Cardiac muscle cell (in vitro differentiated cells and primary cell): ENCODE data around the gene KRTAP10-7. TPM values are rescaled to one million over a fixed set of nuclear protein-coding genes. Genes with fewer than 3 reads are reported as not detected.
"Not testable (repeated sequence)": the region's sequence is repeated elsewhere in the genome, so short reads cannot be mapped to it uniquely, and the experiment has no call there.

ENCODE experiments used
- DNase-seq, 2 donors: peaks; one replicate each; pipeline versions ENCODE4 v3.0.0 to v3.0.0-alpha.2; 2010 to 2017; ENCODE audit warnings: low read depth in 1 of 2, low spot score in 1 of 2
- H3K27ac ChIP-seq: fragments of 200-600 bp; sonication (generic); 2 replicates; pipeline ENCODE4 v1.5.1; 2016
- H3K27me3 ChIP-seq: fragments of 200-600 bp; sonication (generic); 2 replicates; pipeline ENCODE4 v1.6.0; 2016; ENCODE audit warnings: control low read depth
- H3K36me3 ChIP-seq: fragments of 200-600 bp; sonication (generic); 2 replicates; pipeline ENCODE4 v1.5.1; 2016; ENCODE audit warnings: control low read depth
- H3K4me1 ChIP-seq: fragments of 200-600 bp; sonication (generic); 2 replicates; pipeline ENCODE4 v1.8.1; 2017; ENCODE audit warnings: low read depth, mild to moderate bottlenecking, mixed run types
- H3K4me3 ChIP-seq: fragments of 200-600 bp; sonication (generic); 2 replicates; pipeline ENCODE4 v1.5.1; 2016; ENCODE audit warnings: mild to moderate bottlenecking
- H3K9me3 ChIP-seq: fragments of 200-600 bp; sonication (generic); 2 replicates; pipeline ENCODE4 v1.5.1; 2017; ENCODE audit warnings: low read depth, mild to moderate bottlenecking, control low read depth
- CTCF ChIP-seq: IDR thresholded peaks from 2 replicates; pipeline ENCODE4 v1.5.1; 2012; ENCODE audit warnings: low read depth, mild to moderate bottlenecking, low read length
- polyA plus RNA-seq: library from polyadenylated mRNA; unstranded; fragments of >200 nt; fragmentation: Nextera tagmentation; extraction: Ambion mirVana; gene quantifications from 2 replicates; pipeline ENCODE4 v1.2.1, GENCODE V29; 2016
- total RNA-seq: library from RNA; depleted of rRNA; stranded (reverse); fragments of >200 nt; gene quantifications from 2 replicates; pipeline ENCODE4 v1.2.3, GENCODE V29; 2016

The KRTAP10-7 gene
- total and polyA plus RNA-seq, 2 experiments from 2014 or later: not detected

- Histone ChIP-seq H3K27ac (no peak overlapping the region), H3K4me1 (no peaks in the 10 kb centered on the region), H3K36me3 (no peaks in the 10 kb centered on the region), H3K9me3 (no peaks in the 10 kb centered on the region), H3K4me3 (no peak overlapping the region), H3K27me3 (no peaks in the 10 kb centered on the region)
- TF ChIP-seq CTCF: no peak
- peak in 1 of 2 donors; percentile 27 for DNase-seq
These were observed 28.5 kb downstream of the KRTAP10-7 start for GRCh38 chr21:44628707-44629391.

GRCh38 chr21:44630440-44630839 is 30.0 kb downstream of the KRTAP10-7 start:
- Histone ChIP-seq H3K27me3 (no peaks in the 10 kb centered on the region), H3K36me3 (no peaks in the 10 kb centered on the region)
- no peak for TF ChIP-seq CTCF

GRCh38 chr21:44632067-44632466 is 31.7 kb downstream of the KRTAP10-7 start:
- TF ChIP-seq CTCF: no peak
- no peak for DNase-seq

More at GRCh38 chr21:44630440-44630839, 30.0 kb downstream of the KRTAP10-7 start:
- no peak overlapping the region for H3K27ac ChIP-seq
- H3K9me3 ChIP-seq: no peaks in the 10 kb centered on the region
- no peak for DNase-seq
- H3K4me1 ChIP-seq: no peaks in the 10 kb centered on the region
- no peak overlapping the region for H3K4me3 ChIP-seq

GRCh38 chr21:44636209-44637017 is 36.0 kb downstream of the KRTAP10-7 start:
- TF ChIP-seq CTCF: no peak
- H3K27me3 ChIP-seq: no peaks in the 10 kb centered on the region

More at GRCh38 chr21:44632067-44632466, 31.7 kb downstream of the KRTAP10-7 start:
- H3K27ac ChIP-seq: no peak overlapping the region
- H3K27me3 ChIP-seq: no peaks in the 10 kb centered on the region
- no peaks in the 10 kb centered on the region for H3K9me3 ChIP-seq
- H3K4me1 ChIP-seq: no peaks in the 10 kb centered on the region
- H3K36me3 ChIP-seq: no peaks in the 10 kb centered on the region
- no peak overlapping the region for H3K4me3 ChIP-seq

GRCh38 chr21:44637018-44637850 is 36.8 kb downstream of the KRTAP10-7 start, which contains the start of gene KRTAP10-10:
Gene KRTAP10-10, plus strand, starts transcription at chr21:44637356. Its CDS starts 62 bp downstream, at chr21:44637418.
- no peaks in the 10 kb centered on the region for H3K9me3 ChIP-seq
- no peak within 1 kb of the TSS for H3K4me3 ChIP-seq
- no peaks in the 10 kb centered on the region for H3K4me1 ChIP-seq
- H3K27me3 ChIP-seq: no peaks in the 10 kb centered on the region
- no peak for TF ChIP-seq CTCF
- H3K36me3 ChIP-seq: no peaks in the 10 kb centered on the region
- H3K27ac ChIP-seq: no peak within 1 kb of the TSS
- DNase-seq: no peak

More at GRCh38 chr21:44636209-44637017, 36.0 kb downstream of the KRTAP10-7 start:
- H3K4me1 ChIP-seq: no peaks in the 10 kb centered on the region
- no peaks in the 10 kb centered on the region for H3K36me3 ChIP-seq
- H3K4me3 ChIP-seq: no peak overlapping the region
- H3K9me3 ChIP-seq: no peaks in the 10 kb centered on the region
- no peak for DNase-seq
- no peak overlapping the region for H3K27ac ChIP-seq

- H3K9me3 ChIP-seq, H3K27me3 ChIP-seq, DNase-seq, H3K4me3 ChIP-seq, H3K36me3 ChIP-seq, H3K27ac ChIP-seq, H3K4me1 ChIP-seq: not testable (repeated sequence)
These were observed 37.5 kb downstream of the KRTAP10-7 start for GRCh38 chr21:44637851-44638348.

- not testable (repeated sequence) for H3K27me3 ChIP-seq, H3K27ac ChIP-seq, H3K36me3 ChIP-seq, H3K4me1 ChIP-seq, H3K4me3 ChIP-seq, DNase-seq, H3K9me3 ChIP-seq
These were observed 38.3 kb downstream of the KRTAP10-7 start for GRCh38 chr21:44638506-44639330.
